DMS153 (cell line): ENCODE results near the gene CCR5AS.
"Not testable (repeated sequence)": the region's sequence is repeated elsewhere in the genome, so short reads cannot be mapped to it uniquely, and the experiment has no call there.

ENCODE experiments used
- DNase-seq: peaks from one replicate; lab custom pipeline; 2025; lab: John Stamatoyannopoulos, UW

The CCR5AS gene

DNA sequence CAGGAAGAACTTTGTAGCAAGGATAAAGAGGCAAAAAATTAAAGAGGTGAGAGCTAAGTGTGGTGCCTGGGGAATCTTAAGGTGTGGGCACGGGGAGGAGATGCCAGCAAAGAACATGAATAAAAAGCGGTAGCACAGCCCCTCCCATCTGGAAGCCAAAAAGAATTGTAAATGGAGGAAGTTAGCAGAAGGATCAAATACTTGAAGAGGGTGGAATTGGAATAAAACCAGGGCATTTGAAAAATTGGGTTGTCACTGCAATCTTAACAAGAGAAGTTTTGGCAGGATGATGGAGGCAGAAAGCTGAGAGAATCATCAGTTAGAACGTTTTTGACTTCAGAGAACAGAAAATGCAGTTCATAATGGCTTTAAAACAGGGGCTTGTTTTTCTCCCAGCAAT lies 50.6 kb downstream of the CCR5AS start:
- no peak for DNase-seq

DNA sequence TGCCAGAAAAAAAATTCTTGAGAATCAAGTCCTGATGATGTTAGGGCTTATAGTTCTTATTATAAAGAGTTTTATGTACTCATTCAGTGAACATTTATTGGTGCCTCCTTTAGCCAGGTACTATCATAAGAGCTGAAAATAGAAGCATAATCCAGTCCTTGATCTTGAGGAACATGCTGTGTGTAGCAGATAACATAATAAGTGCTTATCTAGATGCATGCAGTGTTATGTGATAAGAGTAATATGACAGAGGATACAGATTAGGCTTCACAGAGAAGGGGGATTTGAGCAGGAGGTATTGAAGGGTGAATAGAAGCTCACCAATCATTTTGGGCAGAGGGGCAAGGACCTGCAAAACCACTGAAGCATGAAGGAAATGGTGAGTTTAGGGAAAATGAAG lies 51.9 kb downstream of the CCR5AS start:
- DNase-seq = no peak

DNA sequence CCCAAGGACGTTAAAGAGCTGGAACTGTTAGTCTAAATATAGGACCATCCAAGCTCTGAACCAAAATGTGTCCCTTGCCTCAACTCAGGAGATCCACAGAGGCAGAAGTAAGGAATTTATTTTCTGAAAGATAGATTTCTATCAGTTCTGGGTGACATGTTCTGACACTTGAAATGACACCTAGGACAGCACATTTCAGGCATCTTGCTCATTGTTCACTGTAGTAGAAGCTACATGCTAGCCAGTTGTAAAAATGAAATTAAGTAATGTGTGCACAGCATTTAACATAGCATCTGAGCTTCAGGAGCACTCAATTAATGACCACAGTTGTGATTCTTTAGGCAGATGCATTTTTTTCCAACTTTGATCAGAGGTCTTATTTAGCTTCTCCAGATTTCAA lies 52.4 kb downstream of the CCR5AS start:
- no peak for DNase-seq

DNA sequence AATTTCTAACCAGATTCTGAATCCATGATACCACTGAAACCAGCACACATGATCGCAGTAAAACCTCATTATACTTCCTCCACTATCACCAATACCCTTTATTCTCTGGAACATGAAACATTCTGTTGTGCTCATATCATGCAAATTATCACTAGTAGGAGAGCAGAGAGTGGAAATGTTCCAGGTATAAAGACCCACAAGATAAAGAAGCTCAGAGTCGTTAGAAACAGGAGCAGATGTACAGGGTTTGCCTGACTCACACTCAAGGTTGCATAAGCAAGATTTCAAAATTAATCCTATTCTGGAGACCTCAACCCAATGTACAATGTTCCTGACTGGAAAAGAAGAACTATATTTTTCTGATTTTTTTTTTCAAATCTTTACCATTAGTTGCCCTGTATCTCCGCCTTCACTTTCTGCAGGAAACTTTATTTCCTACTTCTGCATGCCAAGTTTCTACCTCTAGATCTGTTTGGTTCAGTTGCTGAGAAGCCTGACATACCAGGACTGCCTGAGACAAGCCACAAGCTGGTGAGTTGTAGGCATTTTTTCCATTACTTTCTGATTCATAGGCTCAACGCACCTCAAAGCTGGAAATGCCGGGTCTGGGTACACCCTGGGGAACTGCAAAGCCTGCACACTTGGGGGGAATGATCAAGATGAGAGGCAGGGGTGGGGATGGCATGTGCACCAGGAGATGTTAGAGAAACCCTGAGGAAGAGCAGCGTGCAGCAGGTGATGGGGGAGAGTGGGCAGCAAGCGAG lies 53.0 kb downstream of the CCR5AS start, which contains the start of gene CCR2:
TSS of gene CCR2 (plus strand) at position 465 of the 764 bp plus-strand sequence. CDS start 3,417 bp downstream, outside the sequence.
- DNase-seq = no peak

DNA sequence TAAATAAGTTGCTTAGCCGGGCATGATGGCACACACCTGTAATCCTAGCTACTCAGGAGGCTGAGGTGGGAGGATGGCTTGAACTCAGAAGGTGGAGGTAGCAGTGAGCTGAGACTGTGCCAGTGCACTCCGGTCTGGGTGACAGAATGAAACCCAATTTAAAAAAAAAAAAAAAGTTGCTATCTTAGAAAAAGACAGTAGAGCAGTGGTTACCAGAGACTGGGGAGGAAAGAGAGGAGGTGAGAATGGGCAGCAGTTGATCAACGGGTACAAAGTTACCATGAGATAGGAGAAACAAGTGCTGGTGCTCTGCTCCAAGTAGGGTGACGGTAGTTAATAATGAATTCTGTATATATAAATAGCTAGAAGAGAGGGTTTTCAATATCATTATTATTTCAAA lies 53.8 kb downstream of the CCR5AS start:
- no peak for DNase-seq

DNA sequence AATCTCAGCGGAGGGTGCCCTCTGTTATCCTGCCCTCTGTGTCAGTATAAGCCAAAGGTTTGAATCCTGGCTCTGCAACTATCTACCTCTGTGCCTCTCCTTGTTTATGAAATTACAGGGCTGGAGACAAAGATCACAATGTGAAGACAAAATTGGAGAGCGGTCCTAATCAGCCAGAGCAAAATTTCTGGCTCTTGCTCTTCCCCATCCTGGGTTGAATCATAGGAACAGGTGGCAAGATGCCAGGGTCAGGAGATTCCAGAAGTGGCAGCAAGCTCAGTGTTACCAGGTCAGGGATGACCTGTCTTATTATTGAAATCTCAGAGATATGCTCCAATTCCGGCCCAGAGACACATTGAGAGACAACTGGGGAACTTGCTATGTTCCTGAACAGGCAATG lies 55.2 kb downstream of the CCR5AS start:
- DNase-seq = no peak

DNA sequence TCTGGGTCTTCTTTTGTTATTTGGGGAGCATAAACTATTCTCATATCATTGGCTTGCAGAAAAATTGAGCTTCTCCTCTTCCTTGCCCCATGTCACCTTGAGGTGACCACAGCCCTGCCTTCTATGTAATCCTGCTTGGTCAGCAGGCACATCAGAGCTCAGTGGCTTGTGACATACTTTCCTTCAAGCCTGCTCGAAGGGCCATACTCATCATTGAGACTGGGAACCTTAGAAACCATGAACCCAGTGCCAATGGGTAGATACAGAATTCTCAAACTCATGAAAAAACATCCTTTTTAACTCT lies 56.7 kb downstream of the CCR5AS start:
- DNase-seq = no peak

DNA sequence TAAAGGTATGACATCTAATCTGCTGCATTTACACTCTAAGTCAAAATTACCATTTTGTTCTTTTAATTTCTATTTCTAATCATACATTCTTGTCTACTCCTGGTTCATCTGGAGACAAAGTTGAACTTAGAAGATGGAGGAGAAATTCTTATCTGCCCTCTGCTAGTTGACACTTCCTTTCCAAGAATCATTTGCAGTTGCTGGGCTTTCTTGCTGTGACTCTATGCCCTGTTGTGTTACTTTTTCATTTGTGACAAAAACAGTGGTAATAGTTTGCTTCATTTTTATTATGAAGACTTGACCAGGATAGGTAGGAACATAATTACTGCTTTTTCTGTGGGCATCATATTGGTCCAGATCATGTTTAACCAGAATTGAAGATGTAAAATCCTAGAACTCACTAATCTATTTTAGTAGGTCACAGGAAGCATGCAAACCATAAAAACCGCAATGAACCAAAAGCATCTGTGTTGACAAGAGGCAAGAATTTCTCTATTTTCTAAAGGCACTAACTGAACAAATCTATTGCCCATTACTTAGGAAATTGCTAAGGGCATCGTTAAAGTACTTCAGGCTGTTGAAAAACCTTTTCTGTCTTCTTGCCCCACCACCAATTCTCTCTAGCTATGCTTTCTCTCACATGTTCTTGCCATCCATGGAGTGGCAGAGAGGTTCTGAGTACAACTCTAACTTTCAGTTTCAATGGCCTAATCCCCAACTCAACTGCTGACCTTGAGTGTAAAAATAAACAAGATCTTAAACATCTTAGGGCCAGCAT lies 57.2 kb downstream of the CCR5AS start:
- DNase-seq = no peak

DNA sequence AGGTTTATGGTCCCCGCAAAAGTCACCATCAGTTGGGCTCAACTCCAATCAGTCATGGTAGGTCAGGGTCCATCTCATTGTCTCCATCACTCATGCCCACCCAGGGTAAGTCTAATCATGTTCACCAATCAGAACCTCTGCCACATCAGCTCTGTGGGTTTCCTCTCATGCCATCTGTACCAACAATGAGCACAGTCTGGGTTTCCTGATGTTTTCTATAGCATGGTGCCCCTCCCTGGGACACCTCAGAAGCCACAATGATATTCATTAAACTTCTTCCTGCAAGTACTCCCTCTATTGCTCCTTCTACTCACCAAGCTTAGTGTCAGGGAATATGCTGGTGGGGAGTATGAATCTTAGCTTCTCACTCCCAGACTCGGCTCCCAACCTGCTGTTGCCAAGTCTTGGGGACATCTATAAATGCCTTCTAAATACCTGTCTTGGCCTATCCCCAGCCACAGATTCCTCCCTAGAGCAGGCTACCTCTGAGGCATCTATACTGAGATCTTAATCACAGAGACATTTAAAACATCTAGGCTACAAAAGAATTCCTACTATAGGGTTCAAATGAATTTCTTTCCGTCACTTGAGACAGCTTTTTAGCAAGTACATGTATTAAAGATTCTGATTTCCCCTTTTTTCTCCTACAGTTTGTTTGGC lies 57.9 kb downstream of the CCR5AS start:
- DNase-seq = no peak

DNA sequence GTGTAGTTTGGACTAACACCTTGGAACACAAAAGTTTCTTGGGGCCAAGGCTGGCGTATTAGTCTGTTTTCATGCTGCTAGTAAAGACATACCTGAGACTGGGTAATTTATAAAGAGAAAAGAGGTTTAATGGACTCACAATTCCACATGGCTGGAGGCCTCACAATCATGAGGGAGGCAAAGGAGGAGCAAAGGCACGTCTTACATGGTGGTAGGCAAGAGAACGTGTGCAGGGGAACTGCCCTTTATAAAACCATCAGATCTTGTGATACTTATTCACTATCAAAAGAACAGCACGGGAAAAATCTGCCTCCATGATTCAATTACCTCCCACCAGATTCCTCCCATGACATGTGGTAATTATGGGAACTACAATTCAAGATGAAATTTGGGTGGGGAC lies 62.4 kb downstream of the CCR5AS start:
- DNase-seq = no peak

DNA sequence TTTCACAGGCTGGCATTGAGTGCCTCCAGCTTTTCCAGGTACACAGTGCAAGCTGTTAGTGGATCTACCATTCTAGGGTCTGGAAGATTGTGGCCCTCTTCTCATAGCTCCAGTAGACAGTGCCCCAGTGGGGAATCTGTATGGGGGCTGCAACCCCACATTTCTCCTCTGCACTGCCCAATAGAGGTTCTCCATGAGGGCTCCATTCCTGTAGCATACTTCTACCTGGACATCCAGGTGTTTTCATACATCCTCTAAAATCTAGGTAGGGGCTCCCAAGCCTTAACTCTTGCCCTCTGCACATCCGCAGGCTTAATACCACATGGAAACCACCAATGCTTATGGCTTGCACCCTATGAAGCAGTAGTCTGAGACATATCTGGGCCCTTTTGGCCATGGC lies 68.0 kb downstream of the CCR5AS start:
- DNase-seq = no peak

DNA sequence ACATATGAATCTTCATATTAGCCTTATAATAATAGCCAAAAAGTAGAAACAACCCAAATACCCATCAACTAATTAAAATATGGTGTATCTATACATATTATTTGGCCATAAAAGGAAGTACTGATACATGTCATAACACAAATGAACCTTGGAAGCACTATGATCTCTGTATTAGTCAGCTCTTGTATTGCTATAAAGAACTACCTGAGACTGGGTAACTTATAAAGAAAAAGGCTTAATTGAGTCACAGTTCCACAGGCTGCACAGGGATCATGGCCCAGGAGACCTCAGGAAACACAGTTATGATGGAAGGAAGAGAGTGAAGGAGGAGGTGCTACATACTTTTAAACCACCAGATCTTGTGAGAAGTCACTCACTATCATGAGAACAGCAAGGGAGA lies 69.0 kb downstream of the CCR5AS start:
- DNase-seq = no peak

DNA sequence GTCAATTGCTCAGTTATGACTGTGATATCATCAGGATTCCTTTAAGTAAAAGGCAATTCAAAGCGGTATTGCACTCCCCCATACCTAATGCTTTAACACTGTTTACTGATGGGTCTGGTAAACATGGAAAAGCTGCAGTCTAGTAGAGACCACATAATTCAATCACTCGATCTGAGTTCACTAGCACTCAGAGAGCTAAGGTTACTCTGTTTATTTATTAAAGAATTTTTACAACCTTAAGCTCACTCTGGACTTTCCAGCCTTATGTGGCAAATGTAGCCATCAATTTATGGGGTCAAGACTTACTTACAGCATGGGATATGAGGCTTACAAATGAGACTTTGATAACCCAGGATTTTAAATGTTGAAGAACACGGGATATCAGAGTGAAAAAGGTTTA lies 71.3 kb downstream of the CCR5AS start:
- DNase-seq = no peak

DNA sequence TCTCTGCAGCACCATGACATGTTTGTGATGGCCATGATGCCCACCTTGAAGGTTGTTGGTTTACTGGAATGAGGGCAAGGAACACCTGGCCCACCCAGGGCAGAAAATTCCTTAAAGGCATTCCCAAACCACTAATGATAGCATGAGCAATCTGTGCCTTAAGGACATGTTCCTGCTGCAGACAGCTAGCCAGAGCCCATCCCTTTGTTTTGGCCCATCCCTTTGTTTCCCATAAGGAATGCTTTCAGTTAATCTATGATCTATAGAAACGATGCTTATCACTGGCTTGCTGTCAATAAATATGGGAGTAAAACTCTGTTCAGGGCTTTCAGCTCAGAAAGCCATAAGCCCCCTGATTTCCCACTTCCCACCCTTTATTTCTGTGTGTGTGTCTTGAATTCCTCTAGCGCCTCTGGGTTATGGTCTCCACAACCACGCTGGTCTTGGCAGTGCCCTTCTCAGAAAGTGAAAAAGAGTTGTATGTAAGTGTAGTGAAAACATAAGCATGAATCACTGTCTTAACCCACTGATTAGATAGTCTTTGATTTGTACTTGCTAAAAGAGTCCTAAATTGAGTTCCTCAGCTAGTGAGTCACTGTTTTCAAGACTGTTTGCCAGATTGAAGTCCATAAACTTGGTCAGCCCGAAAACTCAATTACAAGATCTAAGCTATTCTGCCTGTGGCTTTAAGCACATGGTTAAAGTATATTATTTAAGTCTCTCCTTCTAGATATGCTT lies 72.0 kb downstream of the CCR5AS start:
- no peak for DNase-seq

DNA sequence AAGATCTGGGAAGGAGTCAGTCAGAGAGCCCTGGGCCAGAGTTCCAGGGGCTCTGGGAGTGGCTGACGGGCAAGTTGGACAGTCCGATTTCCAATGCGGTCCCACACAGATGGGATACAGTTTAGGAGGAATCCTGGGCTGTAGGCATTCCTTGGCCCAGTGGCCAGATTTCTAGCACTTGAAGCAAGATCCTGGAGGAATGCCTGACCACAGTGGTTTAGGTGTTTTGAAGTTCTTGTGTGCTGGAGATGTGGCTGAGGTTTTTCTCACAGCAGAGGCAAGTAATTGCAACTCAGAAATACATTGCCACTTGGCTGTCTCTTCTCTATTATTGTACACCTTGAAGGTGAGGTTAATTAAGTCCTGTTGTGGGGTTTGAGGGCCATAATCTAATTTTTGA lies 76.2 kb downstream of the CCR5AS start:
- DNase-seq = not testable (repeated sequence)

DNA sequence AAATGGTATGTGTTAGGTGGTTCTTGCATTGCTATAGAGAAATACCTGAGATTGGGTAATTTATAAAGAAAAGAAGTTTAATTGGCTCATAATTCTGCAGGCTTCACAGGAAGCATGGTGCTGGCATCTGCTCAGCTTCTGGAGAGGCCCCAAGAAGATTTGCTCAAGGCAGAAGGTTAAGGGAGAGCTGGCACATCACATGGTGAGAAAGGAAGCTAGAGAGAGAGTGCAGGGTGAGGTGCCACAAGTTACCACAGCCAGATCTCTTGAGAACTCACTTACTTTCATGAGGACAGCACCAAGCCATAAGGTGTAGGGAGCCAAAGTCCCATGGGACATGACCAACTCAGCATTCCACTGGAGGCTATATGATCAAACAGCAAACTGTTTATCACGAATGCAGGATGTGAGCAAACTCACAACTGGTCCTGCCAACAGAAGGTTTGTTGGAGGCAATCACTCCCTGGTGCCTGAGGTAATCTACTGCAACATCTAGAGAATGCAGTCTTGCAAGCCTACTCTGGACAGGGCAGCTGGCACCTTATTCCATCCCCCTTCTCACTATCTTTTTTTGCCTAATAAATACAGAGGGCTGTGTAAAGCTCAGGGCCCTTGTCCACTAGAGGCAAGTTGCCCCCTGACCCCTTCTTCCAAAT lies 81.1 kb downstream of the CCR5AS start:
- no peak for DNase-seq

DNA sequence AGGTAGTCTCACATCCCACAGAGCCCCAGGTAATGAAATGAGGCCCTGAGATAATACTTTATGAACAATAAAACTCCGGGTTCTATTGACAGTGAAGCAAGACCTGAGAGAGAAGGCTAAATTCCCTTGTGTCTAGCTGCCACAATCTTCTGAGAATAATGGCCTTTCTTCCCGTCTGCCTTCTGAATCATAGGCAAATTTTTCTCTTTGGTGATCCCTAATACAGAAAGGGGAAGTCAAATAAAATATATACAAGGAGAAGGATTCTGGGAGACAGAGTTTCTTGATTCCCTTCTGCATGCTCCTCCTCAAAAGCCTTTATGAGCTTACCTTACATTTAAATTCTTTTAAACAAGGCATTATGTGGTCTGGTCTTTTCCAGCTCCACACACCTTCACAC lies 82.8 kb downstream of the CCR5AS start:
- no peak for DNase-seq

DNA sequence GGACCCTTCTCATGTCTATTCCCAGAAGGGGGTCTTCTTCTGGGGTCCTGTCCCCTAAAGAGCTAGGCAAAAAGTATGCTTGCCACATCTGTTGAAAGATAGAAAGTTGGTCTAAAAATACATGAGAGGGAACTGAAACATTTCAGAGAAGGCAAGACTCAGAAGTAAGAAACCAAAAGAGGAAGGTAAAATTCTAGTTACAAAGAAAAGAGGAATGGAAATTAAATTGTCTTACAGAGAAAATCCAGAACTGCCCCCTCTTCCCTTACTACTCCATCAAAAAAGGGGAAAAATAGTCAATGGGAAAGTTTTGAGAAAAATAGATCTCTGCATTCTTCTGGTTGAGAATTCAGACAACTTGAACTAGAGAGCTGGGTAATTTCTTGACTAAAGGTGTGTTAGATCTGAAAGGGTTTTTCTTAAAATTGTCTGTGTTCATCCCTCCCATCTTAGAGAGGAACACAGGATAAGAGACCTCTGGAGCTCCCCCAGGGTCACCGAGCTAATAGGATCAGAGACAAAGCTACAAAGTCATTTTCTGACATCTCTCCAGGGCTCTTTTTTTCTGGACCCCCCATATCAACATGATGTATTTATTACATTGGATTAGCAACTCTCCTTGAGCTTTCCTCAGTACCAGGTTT lies 85.3 kb downstream of the CCR5AS start:
- no peak for DNase-seq

DNA sequence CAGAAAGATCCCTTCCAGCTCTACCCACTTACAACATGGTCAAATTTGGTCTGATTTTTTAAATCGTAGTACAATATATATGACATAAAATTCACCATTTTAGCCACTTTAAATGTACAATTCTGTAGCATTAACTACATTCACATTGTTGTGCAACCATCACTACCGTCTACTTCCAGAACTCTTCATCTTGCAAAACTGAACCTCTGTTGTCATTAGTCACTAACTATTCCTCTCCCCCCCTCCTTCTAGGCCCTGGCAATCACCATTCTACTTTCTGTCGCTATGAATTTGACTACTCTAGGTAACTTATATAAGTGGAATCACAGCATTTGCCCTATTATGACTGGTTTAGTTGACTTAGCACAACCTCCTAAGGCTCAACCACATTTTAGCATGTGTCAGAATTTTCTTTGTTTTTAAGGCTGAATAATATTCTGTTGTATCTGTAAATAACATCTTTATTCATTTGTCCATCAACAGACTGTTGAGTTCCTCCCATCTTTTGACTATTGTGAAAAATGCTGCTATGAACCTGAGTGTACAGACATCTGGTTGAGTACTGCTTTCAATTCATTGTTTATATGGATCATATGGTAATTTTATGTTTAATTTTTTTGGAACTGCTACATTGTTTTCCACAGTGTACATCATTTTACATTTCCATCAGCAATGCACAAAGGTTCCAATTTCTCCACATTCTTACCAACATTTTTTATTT lies 88.5 kb downstream of the CCR5AS start:
- DNase-seq = no peak

DNA sequence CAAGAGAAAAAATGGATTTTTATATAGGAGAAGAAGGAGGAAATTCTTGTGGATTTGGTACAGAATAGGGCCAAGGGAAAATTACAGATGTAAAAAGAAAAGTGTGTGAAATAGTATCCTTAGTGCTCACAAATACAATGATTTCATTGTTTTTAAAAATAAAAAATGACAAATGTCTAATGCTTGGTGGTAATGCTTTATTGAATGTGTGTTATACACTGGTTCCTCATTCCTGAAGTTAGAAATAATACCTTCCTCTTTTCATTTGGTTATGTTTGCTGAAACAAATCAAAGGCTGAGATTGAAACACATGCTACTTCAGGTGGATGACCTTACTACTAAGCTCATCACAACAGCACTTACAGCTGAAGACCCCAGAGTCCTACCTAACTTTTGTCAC lies 90.7 kb downstream of the CCR5AS start:
- DNase-seq = no peak

DNA sequence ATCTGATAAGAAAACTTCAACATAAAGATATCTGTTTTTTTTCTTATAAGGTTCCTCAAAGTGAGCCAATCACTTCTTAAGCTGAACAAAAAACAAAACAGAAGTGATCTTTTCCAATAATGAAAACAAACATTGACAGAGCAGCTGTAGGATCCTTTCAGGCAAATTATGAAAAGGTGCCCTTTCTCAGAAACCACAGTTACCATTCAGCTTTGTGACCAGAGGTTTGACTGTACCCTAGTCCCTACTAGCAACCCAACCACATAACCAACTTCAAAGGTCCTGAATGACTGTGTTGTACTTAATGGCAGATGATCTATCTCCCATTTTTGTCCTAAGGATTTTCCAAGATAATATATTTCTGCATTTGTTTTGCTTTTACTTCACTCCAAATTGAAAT lies 92.3 kb downstream of the CCR5AS start:
- no peak for DNase-seq
